Uterus (tissue), 2 donors: Measurements from ENCODE around the gene RDM1.

Source experiments
- POLR2A ChIP-seq, 2 donors: fragments of 450-650 bp; IDR thresholded peaks; one replicate each; pipeline ENCODE4 v1.6.1; 2016; ENCODE audit warnings: antibody characterized with exemption in 2 of 2, mild to moderate bottlenecking in 1 of 2, moderate library complexity in 1 of 2
- TF ChIP-seq, protein P1 (sequence below), 4 experiments: fragments of 200-600 bp in 2 of 4; fragments of 450-650 bp in 2 of 4; sonication (generic) in 2 of 4; IDR thresholded peaks; one replicate each; pipeline ENCODE4 v1.5.1; 2016 to 2019; ENCODE audit warnings: antibody characterized with exemption in 4 of 4, mild to moderate bottlenecking in 2 of 4, moderate library complexity in 1 of 4

DNA sequence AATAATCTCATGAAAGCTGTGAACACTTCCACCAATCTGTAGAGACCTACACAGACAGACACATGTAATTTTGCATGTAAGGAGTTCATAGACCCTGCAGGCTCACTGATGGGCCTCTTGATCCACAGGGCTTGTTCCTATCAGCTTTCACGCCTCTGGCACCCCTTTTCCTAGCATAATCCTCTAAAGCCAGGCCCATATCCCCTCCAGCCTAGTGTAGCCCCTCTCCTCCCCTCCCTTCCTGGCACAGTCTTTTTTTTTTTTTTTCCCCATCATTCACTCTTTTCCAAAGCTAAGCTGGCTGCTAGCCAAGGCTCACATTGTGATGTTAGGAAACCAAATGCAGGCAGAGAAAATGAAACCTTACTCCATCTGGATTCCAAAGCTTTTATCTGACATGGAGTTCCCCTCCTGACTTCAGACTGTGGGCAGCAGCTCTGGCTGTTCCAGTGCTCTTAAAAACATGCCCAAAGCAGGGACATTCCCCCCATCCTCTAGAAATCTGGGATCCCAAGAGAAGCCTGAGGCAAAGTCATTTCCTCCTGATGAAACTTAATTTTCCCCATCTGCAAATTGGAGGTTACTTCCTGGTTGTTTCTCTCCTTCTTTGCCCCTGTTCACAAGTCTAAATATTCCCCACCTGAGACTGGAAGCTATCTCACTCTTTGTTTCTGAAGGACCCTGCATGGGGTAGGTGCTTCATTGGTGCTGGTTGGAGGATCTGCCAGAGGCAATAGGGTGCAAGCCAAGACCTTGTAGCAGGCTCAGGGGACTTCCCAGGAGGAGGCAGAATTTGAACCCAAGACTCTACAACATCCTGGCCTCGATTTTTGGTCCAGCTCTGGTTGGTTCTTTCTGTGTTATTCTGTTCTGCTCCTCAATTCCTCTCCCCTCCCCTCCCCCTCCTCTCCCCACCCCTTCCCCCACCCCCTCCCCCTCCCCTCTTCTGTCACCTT, 40.5 kb downstream of the RDM1 start:
- TF ChIP-seq, protein P1, sequence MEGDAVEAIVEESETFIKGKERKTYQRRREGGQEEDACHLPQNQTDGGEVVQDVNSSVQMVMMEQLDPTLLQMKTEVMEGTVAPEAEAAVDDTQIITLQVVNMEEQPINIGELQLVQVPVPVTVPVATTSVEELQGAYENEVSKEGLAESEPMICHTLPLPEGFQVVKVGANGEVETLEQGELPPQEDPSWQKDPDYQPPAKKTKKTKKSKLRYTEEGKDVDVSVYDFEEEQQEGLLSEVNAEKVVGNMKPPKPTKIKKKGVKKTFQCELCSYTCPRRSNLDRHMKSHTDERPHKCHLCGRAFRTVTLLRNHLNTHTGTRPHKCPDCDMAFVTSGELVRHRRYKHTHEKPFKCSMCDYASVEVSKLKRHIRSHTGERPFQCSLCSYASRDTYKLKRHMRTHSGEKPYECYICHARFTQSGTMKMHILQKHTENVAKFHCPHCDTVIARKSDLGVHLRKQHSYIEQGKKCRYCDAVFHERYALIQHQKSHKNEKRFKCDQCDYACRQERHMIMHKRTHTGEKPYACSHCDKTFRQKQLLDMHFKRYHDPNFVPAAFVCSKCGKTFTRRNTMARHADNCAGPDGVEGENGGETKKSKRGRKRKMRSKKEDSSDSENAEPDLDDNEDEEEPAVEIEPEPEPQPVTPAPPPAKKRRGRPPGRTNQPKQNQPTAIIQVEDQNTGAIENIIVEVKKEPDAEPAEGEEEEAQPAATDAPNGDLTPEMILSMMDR (IDR thresholded peaks at IDR 0.05) = no peak
- no peak for TF ChIP-seq POLR2A (IDR thresholded peaks at IDR 0.05)
